HCT116 (cell line): ENCODE measurements around the gene CRYBG3.

ENCODE experiments used
- CEBPB ChIP-seq: IDR thresholded peaks from 2 replicates; pipeline ENCODE4 v1.6.1; 2012; ENCODE audit warnings: low read depth
- CTCF ChIP-seq, 3 experiments: fragments of 200-600 bp in 1 of 3; sonication (generic) in 1 of 3; IDR thresholded peaks in 2 of 3; conservative IDR thresholded peaks in 1 of 3; 2 replicates each; pipeline ENCODE4 v1.5.1; 2012 to 2017; ENCODE audit warnings: low read depth in 2 of 3, low read length in 2 of 3, antibody characterized with exemption in 1 of 3, borderline replicate concordance in 1 of 3, control low read depth in 1 of 3, mild to moderate bottlenecking in 1 of 3, mixed read lengths in 1 of 3, mixed run types in 1 of 3, moderate library complexity in 1 of 3; ENCODE audit not compliant: insufficient read depth in 1 of 3
- EZH2 ChIP-seq: fragments of 200-600 bp; sonication (generic); IDR thresholded peaks from 2 replicates; pipeline ENCODE4 v1.6.1; 2017; ENCODE audit warnings: antibody characterized with exemption, mixed run types
- MAX ChIP-seq: IDR thresholded peaks from 2 replicates; pipeline ENCODE4 v1.6.1; 2012
- POLR2A ChIP-seq: IDR thresholded peaks from 2 replicates; pipeline ENCODE4 v1.7.0; 2011; ENCODE audit warnings: borderline replicate concordance; ENCODE audit not compliant: insufficient read depth, insufficient read length; ENCODE audit errors: extremely low read depth
- RAD21 ChIP-seq: IDR thresholded peaks from 2 replicates; pipeline ENCODE4 v1.6.1; 2012; ENCODE audit warnings: low read depth, mild to moderate bottlenecking
- REST ChIP-seq: IDR thresholded peaks from 2 replicates; pipeline ENCODE4 v1.6.1; 2012; ENCODE audit warnings: low read depth
- SIN3A ChIP-seq: IDR thresholded peaks from 2 replicates; pipeline ENCODE4 v1.6.1; 2012; ENCODE audit warnings: low read depth
- SP1 ChIP-seq: IDR thresholded peaks from 2 replicates; pipeline ENCODE4 v1.6.1; 2012; ENCODE audit warnings: low read depth
- ZBTB33 ChIP-seq: IDR thresholded peaks from 2 replicates; pipeline ENCODE4 v1.6.1; 2011; ENCODE audit warnings: mild to moderate bottlenecking, low read length, moderate library complexity; ENCODE audit not compliant: insufficient replicate concordance; ENCODE audit errors: extremely low read depth

- no peak for TF ChIP-seq ZBTB33
- no peak for TF ChIP-seq SP1
- no peak for TF ChIP-seq POLR2A
- TF ChIP-seq EZH2 = no peak
- TF ChIP-seq REST = no peak
- no peak for TF ChIP-seq MAX
- TF ChIP-seq CTCF (IDR thresholded peaks at IDR 0.05 in 2 of 3, conservative IDR thresholded peaks at IDR 0.05 in 1 of 3; ENCODE audit: borderline replicate concordance in 1 of 3, insufficient read depth in 1 of 3, low read depth in 2 of 3, low read length in 2 of 3) = no peak
- no peak for TF ChIP-seq RAD21
- TF ChIP-seq SIN3A = no peak
- no peak for TF ChIP-seq CEBPB
Measured at GRCh38 chr3:97830638-97831037, 8.8 kb downstream of the CRYBG3 start.
